ENCODE data around the gene GDF7. TPM values are rescaled to one million over a fixed set of nuclear protein-coding genes. Genes with fewer than 3 reads are reported as not detected.
"Not testable (repeated sequence)": the region's sequence is repeated elsewhere in the genome, so short reads cannot be mapped to it uniquely, and the experiment has no call there.

GDF7 gene
- total and polyA plus RNA-seq, 3 experiments from 2014 or later: 0.10 TPM; not detected in 2

DNA sequence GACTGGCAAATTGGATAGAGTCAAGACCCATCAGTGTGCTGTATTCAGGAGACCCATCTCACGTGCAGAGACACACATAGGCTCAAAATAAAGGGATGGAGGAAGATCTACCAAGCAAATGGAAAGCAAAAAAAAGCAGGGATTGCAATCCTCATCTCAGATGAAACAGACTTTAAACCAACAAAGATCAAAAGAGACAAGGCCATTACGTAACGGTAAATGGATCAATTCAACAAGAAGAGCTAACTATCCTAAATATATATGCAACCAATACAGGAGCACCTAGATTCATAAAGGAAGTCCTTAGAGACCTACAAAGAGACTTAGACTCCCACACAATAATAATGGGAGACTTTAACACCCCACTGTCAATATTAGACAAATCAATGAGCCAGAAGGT lies 46.6 kb downstream of the GDF7 start:
- H3K4me3 Mint-ChIP-seq; DNase-seq; H3K4me1 ChIP-seq (ENCODE audit: insufficient read depth, low read length); H3K36me3 ChIP-seq (ENCODE audit: insufficient read depth, low read length); H3K4me3 ChIP-seq (ENCODE audit: low read length); CTCF ChIA-PET; POLR2A ChIA-PET; H3K9me3 ChIP-seq (ENCODE audit: low read length); H3K27me3 ChIP-seq (ENCODE audit: insufficient read depth, low read length, poor library complexity, severe bottlenecking); H3K27ac ChIP-seq (ENCODE audit: low read depth, low read length); H3K27me3 Mint-ChIP-seq: not testable (repeated sequence)
- Mint-ChIP-seq H3K27ac (peak overlapping the region in 1 of 8 donors; percentile 1), H3K4me1 (peaks cover 6 to 30% (median 23%) of the 10 kb centered on the region in 3 donors), H3K9me3 (peaks cover 3 to 15% (median 11%) of the 10 kb centered on the region in 5 donors), H3K36me3 (peaks cover 34 to 71% (median 48%) of the 10 kb centered on the region in 3 donors)

DNA sequence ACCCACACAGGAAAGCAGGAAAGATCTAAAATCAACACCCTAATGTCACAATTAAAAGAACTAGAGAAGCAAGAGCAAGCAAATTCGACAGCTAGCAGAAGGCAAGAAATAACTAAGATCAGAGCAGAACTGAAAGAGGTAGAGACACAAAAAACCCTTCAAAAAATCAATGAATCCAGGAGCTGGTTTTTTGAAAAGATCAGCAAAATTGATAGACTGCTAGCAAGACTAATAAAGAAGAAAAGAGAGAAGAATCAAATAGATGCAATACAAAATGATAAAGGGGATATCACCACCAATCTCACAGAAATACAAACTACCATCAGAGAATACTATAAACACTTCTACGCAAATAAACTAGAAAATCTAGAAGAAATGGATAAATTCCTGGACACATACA lies 47.5 kb downstream of the GDF7 start:
- H3K36me3 ChIP-seq (ENCODE audit: insufficient read depth, low read length); CTCF ChIA-PET: not testable (repeated sequence)

DNA sequence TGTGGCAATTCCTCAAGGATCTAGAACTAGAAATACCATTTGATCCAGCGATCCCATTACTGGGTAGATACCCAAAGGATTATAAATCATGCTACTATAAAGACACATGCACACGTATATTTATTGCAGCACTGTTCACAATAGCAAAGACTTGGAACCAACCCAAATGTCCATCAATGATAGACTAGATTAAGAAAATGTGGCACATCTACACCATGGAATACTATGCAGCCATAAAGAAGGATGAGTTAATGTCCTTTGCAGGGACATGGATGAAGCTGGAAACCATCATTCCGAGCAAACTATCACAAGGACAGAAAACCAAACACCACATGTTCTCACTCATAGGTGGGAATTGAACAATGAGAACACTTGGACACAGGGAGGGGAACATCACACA lies 49.2 kb downstream of the GDF7 start:
- H3K4me3 ChIP-seq (ENCODE audit: low read length); H3K9me3 ChIP-seq (ENCODE audit: low read length); H3K27me3 Mint-ChIP-seq; H3K4me3 Mint-ChIP-seq; H3K27ac Mint-ChIP-seq; POLR2A ChIA-PET; H3K27ac ChIP-seq (ENCODE audit: low read depth, low read length); H3K4me1 ChIP-seq (ENCODE audit: insufficient read depth, low read length); CTCF ChIA-PET; H3K27me3 ChIP-seq (ENCODE audit: insufficient read depth, low read length, poor library complexity, severe bottlenecking); DNase-seq; H3K36me3 ChIP-seq (ENCODE audit: insufficient read depth, low read length): not testable (repeated sequence)
- peaks cover 3 to 23% (median 18%) of the 10 kb centered on the region in 5 donors for H3K9me3 Mint-ChIP-seq
- peaks cover 40 to 84% (median 46%) of the 10 kb centered on the region in 3 donors for H3K36me3 Mint-ChIP-seq
- H3K4me1 Mint-ChIP-seq: peaks cover 11 to 40% (median 34%) of the 10 kb centered on the region in 3 donors

More for the DNA sequence above, 47.5 kb downstream of the GDF7 start:
- peaks cover 36 to 76% (median 48%) of the 10 kb centered on the region in 3 donors for H3K36me3 Mint-ChIP-seq
- H3K4me3 Mint-ChIP-seq; POLR2A ChIA-PET; H3K27me3 Mint-ChIP-seq; H3K27me3 ChIP-seq (ENCODE audit: insufficient read depth, low read length, poor library complexity, severe bottlenecking); H3K4me1 ChIP-seq (ENCODE audit: insufficient read depth, low read length); H3K9me3 ChIP-seq (ENCODE audit: low read length); H3K4me3 ChIP-seq (ENCODE audit: low read length); H3K27ac ChIP-seq (ENCODE audit: low read depth, low read length); H3K27ac Mint-ChIP-seq; DNase-seq: not testable (repeated sequence)
- H3K9me3 Mint-ChIP-seq: peaks cover 3 to 18% (median 11%) of the 10 kb centered on the region in 5 donors
- H3K4me1 Mint-ChIP-seq: peaks cover 7 to 30% (median 23%) of the 10 kb centered on the region in 3 donors

DNA sequence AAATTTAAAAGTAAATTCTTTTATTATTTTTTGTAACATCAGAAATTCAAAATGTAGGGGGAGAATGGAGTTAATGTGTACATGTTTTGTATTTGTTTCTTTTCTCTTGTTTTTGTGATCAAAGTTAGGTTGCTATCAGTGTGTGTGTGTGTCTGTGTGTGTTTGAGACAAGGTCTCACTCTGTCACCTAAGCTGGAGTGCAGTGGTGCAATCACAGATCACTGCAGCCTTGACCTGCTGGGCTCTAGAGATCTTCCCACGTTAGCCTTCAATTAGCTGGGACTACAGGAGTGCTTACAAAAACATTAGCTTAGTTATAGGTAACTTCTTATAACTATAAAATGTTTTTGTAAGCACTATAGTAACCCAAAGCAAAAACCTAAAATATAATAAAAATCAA lies 50.7 kb downstream of the GDF7 start:
- H3K27me3 ChIP-seq (ENCODE audit: insufficient read depth, low read length, poor library complexity, severe bottlenecking): no peaks in the 10 kb centered on the region
- no peak overlapping the region for H3K27ac ChIP-seq (ENCODE audit: low read depth, low read length)
- Mint-ChIP-seq H3K27ac (no peak overlapping the region), H3K27me3 (no peaks in the 10 kb centered on the region), H3K36me3 (peaks cover 36 to 89% (median 42%) of the 10 kb centered on the region in 3 donors), H3K9me3 (peaks cover 3 to 23% (median 18%) of the 10 kb centered on the region in 5 donors), H3K4me3 (no peak overlapping the region), H3K4me1 (peaks cover 13 to 37% (median 32%) of the 10 kb centered on the region in 3 donors)
- CTCF ChIA-PET: no interaction called here
- POLR2A ChIA-PET: no interaction called here
- H3K4me1 ChIP-seq (ENCODE audit: insufficient read depth, low read length): no peaks in the 10 kb centered on the region
- no peaks in the 10 kb centered on the region for H3K36me3 ChIP-seq (ENCODE audit: insufficient read depth, low read length)
- H3K9me3 ChIP-seq (ENCODE audit: low read length): no peaks in the 10 kb centered on the region
- no peak for DNase-seq
- H3K4me3 ChIP-seq (ENCODE audit: low read length): no peak overlapping the region

DNA sequence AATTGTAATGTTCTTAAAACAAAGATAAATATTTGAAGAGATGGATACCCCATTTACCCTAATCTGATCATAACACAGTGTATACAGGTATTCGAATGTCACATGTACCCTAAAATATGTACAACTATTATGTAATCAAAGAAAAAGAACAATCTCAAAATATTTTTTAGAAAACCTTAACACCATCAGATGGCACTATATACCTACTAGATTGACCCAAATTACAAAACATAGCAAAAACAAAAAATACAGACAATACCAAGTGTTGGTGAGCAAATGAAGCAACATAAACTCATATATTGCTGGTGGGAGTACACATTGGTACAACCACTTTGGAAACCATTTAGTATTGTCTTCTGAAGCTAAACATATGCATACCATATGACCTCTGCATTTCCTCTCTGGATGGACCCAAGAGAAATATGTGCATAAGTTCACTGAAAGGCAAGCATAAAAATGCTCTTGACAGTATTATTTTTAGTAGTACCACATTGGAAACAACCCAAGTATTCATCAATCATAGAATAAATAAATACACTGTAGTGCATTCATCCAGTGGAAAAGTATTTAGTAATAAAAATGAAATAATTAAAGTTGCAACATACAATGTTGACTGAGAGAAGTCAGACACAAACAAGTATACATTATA lies 55.8 kb downstream of the GDF7 start:
- Histone ChIP-seq H3K27me3 (ENCODE audit: insufficient read depth, low read length, poor library complexity, severe bottlenecking) (no peaks in the 10 kb centered on the region), H3K9me3 (ENCODE audit: low read length) (no peaks in the 10 kb centered on the region), H3K4me1 (ENCODE audit: insufficient read depth, low read length) (no peaks in the 10 kb centered on the region), H3K27ac (ENCODE audit: low read depth, low read length) (no peak overlapping the region), H3K36me3 (ENCODE audit: insufficient read depth, low read length) (no peaks in the 10 kb centered on the region), H3K4me3 (ENCODE audit: low read length) (no peak overlapping the region)
- ChIA-PET CTCF (no interaction called here), POLR2A (no interaction called here)
- no peak for DNase-seq
- Mint-ChIP-seq H3K27me3 (no peaks in the 10 kb centered on the region), H3K4me1 (peaks cover 7 to 12% (median 10%) of the 10 kb centered on the region in 3 donors), H3K4me3 (no peak overlapping the region), H3K9me3 (peaks cover 0 to 17% (median 13%) of the 10 kb centered on the region in 5 donors), H3K36me3 (peaks cover 20 to 62% (median 30%) of the 10 kb centered on the region in 3 donors), H3K27ac (no peak overlapping the region)

DNA sequence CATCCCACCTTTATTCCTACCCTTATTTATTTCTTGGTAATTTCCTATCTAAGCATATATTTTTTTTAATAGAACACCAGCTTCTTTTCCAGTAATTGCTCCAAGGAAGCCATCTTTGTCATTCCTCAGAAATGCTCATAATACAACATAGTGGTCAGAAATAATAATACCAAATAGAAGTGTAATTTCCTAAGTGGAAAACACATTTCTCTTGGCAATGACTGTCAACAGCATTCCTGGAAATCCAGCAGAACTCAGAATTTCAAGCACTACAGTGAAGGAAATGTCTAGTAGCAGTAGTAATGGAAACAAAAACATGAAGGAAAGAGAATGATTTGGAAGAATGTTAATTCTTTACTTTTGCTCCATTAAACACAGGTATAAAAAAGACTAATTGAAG lies 56.6 kb downstream of the GDF7 start:
- H3K4me1 ChIP-seq (ENCODE audit: insufficient read depth, low read length): no peaks in the 10 kb centered on the region
- Mint-ChIP-seq H3K4me1 (peaks cover 7 to 12% (median 10%) of the 10 kb centered on the region in 3 donors), H3K9me3 (peaks cover 0 to 9% (median 6%) of the 10 kb centered on the region in 5 donors), H3K4me3 (no peak overlapping the region), H3K27me3 (no peaks in the 10 kb centered on the region), H3K36me3 (peaks cover 15 to 53% (median 23%) of the 10 kb centered on the region in 3 donors), H3K27ac (no peak overlapping the region)
- ChIA-PET CTCF (no interaction called here), POLR2A (no interaction called here)
- H3K27me3 ChIP-seq (ENCODE audit: insufficient read depth, low read length, poor library complexity, severe bottlenecking): no peaks in the 10 kb centered on the region
- H3K36me3 ChIP-seq (ENCODE audit: insufficient read depth, low read length): no peaks in the 10 kb centered on the region
- H3K9me3 ChIP-seq (ENCODE audit: low read length): no peaks in the 10 kb centered on the region
- H3K27ac ChIP-seq (ENCODE audit: low read depth, low read length): no peak overlapping the region
- no peak overlapping the region for H3K4me3 ChIP-seq (ENCODE audit: low read length)
- no peak for DNase-seq

DNA sequence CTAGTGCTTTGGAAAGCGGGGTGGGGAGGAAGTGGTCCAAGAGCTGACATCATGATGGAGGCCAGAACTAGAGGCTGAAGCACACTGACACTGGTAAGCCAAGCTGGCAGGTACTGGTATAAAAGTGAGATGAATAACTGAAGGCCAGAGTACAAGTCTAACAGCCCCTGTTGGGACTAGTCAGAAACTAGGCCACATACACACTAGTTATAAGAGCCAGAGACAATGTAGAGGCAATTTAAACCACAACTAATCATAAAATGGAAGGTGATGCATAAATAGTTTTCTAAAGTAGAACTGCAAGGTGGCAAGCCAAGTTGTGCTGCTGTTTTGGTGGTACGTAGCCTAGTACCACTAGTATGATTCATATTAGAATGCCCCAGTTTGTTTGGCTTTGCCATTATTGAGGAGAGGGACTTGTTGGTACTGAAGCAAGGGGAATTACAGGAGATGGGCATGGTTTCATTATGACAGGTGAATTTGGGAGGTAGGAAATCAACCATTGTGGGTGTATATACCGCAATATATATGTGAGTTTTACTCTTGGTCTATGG lies 57.6 kb downstream of the GDF7 start:
- Mint-ChIP-seq H3K9me3 (peaks cover 0 to 8% (median 1%) of the 10 kb centered on the region in 5 donors), H3K36me3 (peaks cover 13 to 44% (median 25%) of the 10 kb centered on the region in 3 donors), H3K4me3 (no peak overlapping the region), H3K4me1 (peaks cover 5 to 12% (median 10%) of the 10 kb centered on the region in 3 donors), H3K27ac (peak overlapping the region in 2 of 8 donors; percentile 43 to 67), H3K27me3 (no peaks in the 10 kb centered on the region)
- Histone ChIP-seq H3K4me1 (ENCODE audit: insufficient read depth, low read length) (no peaks in the 10 kb centered on the region), H3K27me3 (ENCODE audit: insufficient read depth, low read length, poor library complexity, severe bottlenecking) (no peaks in the 10 kb centered on the region), H3K9me3 (ENCODE audit: low read length) (no peaks in the 10 kb centered on the region), H3K4me3 (ENCODE audit: low read length) (no peak overlapping the region), H3K36me3 (ENCODE audit: insufficient read depth, low read length) (no peaks in the 10 kb centered on the region), H3K27ac (ENCODE audit: low read depth, low read length) (no peak overlapping the region)
- DNase-seq: no peak
- CTCF ChIA-PET: no interaction called here
- POLR2A ChIA-PET: no interaction called here

DNA sequence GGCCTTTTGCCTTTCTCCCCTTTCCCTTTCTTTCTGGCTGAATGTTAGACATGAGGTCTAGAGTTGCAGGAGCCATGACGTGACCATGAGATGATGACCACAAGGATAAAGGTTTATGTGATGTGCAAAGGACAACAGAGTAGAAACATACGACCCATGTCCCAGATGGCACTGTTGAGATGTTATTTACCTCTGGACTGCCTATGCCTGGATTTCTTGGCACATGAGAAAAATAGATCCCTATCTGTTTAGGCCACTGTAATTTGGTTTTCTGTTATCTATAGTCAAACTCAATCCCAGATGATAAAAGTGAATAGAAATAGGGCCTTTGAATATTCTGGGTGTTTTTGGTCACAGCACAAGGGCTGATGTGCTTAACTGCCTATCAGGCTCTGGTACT lies 58.8 kb downstream of the GDF7 start:
- H3K36me3 ChIP-seq (ENCODE audit: insufficient read depth, low read length): no peaks in the 10 kb centered on the region
- Mint-ChIP-seq H3K27ac (no peak overlapping the region), H3K9me3 (peaks cover 0 to 2% (median under 1%) of the 10 kb centered on the region in 5 donors), H3K4me3 (no peak overlapping the region), H3K27me3 (no peaks in the 10 kb centered on the region), H3K36me3 (peaks cover 10 to 36% (median 24%) of the 10 kb centered on the region in 3 donors), H3K4me1 (peaks cover 4 to 5% (median 5%) of the 10 kb centered on the region in 3 donors)
- no peak overlapping the region for H3K27ac ChIP-seq (ENCODE audit: low read depth, low read length)
- H3K4me3 ChIP-seq (ENCODE audit: low read length): no peak overlapping the region
- no peak for DNase-seq
- H3K27me3 ChIP-seq (ENCODE audit: insufficient read depth, low read length, poor library complexity, severe bottlenecking): no peaks in the 10 kb centered on the region
- ChIA-PET CTCF (no interaction called here), POLR2A (no interaction called here)
- H3K9me3 ChIP-seq (ENCODE audit: low read length): no peaks in the 10 kb centered on the region
- no peaks in the 10 kb centered on the region for H3K4me1 ChIP-seq (ENCODE audit: insufficient read depth, low read length)
